GM18870 (cell line): ENCODE data around the gene CFAP100.

Experiments used
- ATAC-seq: cut with Tn5 transposase; IDR thresholded peaks from one replicate; pipeline ENCODE4 v1.9.1; 2021; ENCODE audit warnings: moderate library complexity; ENCODE audit not compliant: unreplicated experiment

Gene CFAP100

GRCh38 chr3:126456766-126457388 lies 62.2 kb downstream of the CFAP100 start:
- no peak for ATAC-seq

GRCh38 chr3:126459111-126459762 lies 64.5 kb downstream of the CFAP100 start:
- no peak for ATAC-seq

- ATAC-seq: no peak
Observed at GRCh38 chr3:126459763-126460127, 65.0 kb downstream of the CFAP100 start.

GRCh38 chr3:126460381-126460780 lies 65.7 kb downstream of the CFAP100 start:
- ATAC-seq: no peak

GRCh38 chr3:126461450-126462070 lies 66.9 kb downstream of the CFAP100 start:
- no peak for ATAC-seq

GRCh38 chr3:126463521-126463920 lies 68.8 kb downstream of the CFAP100 start:
- ATAC-seq: no peak

- no peak for ATAC-seq
Observed at GRCh38 chr3:126464093-126464492, 69.4 kb downstream of the CFAP100 start.

GRCh38 chr3:126464494-126464893 lies 69.8 kb downstream of the CFAP100 start:
- no peak for ATAC-seq

- ATAC-seq: no peak
Observed at GRCh38 chr3:126464997-126465396, 70.3 kb downstream of the CFAP100 start.

- no peak for ATAC-seq
Observed at GRCh38 chr3:126465928-126466544, 71.3 kb downstream of the CFAP100 start.

- no peak for ATAC-seq
Observed at GRCh38 chr3:126466886-126467610, 72.3 kb downstream of the CFAP100 start.

- no peak for ATAC-seq
Observed at GRCh38 chr3:126467611-126467955, 72.9 kb downstream of the CFAP100 start.

- ATAC-seq: no peak
Observed at GRCh38 chr3:126468028-126468891, 73.6 kb downstream of the CFAP100 start.

GRCh38 chr3:126469479-126469878 lies 74.8 kb downstream of the CFAP100 start:
- ATAC-seq: no peak

GRCh38 chr3:126472277-126473006 lies 77.7 kb downstream of the CFAP100 start:
- no peak for ATAC-seq

- ATAC-seq: no peak
Observed at GRCh38 chr3:126473292-126474168, 78.8 kb downstream of the CFAP100 start.

- peak; percentile 25 for ATAC-seq
Observed at GRCh38 chr3:126474498-126475412, 80.0 kb downstream of the CFAP100 start.
